Panc1 (cell line): ENCODE results near the gene LHPP.

ENCODE experiments used
- TCF7L2 ChIP-seq: IDR thresholded peaks from 2 replicates; pipeline ENCODE4 v1.6.1; 2011; ENCODE audit warnings: mild to moderate bottlenecking, low read depth, low read length, inconsistent platforms
- TF ChIP-seq, protein P1 (sequence below): fragments of 450-650 bp; IDR thresholded peaks from 2 replicates; pipeline ENCODE4 v1.5.1; 2017; ENCODE audit warnings: mild to moderate bottlenecking
- TF ChIP-seq, protein P2 (sequence below), 2 experiments: IDR thresholded peaks; 2 replicates each; pipeline ENCODE4 v1.6.1; 2011 to 2012; ENCODE audit warnings: low read depth in 2 of 2, control low read depth in 1 of 2, low read length in 1 of 2, mild to moderate bottlenecking in 1 of 2, moderate library complexity in 1 of 2; ENCODE audit not compliant: insufficient read depth in 1 of 2

DNA sequence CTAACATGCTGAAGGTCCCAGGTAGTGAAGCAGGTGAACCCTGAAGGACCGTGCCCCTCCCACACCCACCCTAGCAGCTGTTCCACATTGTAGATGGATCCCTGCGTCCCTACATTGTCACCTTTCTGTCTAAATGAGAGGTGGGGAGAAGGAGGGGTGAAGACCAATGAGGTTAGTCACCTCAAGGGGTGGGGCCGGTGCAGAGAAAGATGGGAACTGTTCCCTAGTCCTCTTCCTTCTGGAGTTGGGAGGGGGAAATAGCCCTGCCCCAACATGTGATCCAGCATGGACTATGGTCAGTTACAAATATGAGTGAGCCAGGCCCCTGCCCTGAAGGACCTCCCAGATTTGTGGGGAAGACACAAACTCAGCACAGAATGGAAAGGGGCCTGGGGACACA, 124.5 kb downstream of the LHPP start:
- TF ChIP-seq, protein P1, sequence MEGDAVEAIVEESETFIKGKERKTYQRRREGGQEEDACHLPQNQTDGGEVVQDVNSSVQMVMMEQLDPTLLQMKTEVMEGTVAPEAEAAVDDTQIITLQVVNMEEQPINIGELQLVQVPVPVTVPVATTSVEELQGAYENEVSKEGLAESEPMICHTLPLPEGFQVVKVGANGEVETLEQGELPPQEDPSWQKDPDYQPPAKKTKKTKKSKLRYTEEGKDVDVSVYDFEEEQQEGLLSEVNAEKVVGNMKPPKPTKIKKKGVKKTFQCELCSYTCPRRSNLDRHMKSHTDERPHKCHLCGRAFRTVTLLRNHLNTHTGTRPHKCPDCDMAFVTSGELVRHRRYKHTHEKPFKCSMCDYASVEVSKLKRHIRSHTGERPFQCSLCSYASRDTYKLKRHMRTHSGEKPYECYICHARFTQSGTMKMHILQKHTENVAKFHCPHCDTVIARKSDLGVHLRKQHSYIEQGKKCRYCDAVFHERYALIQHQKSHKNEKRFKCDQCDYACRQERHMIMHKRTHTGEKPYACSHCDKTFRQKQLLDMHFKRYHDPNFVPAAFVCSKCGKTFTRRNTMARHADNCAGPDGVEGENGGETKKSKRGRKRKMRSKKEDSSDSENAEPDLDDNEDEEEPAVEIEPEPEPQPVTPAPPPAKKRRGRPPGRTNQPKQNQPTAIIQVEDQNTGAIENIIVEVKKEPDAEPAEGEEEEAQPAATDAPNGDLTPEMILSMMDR, result no peak
- TF ChIP-seq, protein P2, sequence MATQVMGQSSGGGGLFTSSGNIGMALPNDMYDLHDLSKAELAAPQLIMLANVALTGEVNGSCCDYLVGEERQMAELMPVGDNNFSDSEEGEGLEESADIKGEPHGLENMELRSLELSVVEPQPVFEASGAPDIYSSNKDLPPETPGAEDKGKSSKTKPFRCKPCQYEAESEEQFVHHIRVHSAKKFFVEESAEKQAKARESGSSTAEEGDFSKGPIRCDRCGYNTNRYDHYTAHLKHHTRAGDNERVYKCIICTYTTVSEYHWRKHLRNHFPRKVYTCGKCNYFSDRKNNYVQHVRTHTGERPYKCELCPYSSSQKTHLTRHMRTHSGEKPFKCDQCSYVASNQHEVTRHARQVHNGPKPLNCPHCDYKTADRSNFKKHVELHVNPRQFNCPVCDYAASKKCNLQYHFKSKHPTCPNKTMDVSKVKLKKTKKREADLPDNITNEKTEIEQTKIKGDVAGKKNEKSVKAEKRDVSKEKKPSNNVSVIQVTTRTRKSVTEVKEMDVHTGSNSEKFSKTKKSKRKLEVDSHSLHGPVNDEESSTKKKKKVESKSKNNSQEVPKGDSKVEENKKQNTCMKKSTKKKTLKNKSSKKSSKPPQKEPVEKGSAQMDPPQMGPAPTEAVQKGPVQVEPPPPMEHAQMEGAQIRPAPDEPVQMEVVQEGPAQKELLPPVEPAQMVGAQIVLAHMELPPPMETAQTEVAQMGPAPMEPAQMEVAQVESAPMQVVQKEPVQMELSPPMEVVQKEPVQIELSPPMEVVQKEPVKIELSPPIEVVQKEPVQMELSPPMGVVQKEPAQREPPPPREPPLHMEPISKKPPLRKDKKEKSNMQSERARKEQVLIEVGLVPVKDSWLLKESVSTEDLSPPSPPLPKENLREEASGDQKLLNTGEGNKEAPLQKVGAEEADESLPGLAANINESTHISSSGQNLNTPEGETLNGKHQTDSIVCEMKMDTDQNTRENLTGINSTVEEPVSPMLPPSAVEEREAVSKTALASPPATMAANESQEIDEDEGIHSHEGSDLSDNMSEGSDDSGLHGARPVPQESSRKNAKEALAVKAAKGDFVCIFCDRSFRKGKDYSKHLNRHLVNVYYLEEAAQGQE (IDR thresholded peaks at IDR 0.05; ENCODE audit: insufficient read depth in 1 of 2, low read depth in 2 of 2, low read length in 1 of 2), result no peak
- no peak for TF ChIP-seq TCF7L2
